ENCODE data around the gene LY6G5C. TPM values are rescaled to one million over a fixed set of nuclear protein-coding genes. Genes with fewer than 3 reads are reported as not detected.

The LY6G5C gene
- total and polyA plus RNA-seq, 2 experiments from 2014 or later, result 1.7 to 5.1 TPM

DNA sequence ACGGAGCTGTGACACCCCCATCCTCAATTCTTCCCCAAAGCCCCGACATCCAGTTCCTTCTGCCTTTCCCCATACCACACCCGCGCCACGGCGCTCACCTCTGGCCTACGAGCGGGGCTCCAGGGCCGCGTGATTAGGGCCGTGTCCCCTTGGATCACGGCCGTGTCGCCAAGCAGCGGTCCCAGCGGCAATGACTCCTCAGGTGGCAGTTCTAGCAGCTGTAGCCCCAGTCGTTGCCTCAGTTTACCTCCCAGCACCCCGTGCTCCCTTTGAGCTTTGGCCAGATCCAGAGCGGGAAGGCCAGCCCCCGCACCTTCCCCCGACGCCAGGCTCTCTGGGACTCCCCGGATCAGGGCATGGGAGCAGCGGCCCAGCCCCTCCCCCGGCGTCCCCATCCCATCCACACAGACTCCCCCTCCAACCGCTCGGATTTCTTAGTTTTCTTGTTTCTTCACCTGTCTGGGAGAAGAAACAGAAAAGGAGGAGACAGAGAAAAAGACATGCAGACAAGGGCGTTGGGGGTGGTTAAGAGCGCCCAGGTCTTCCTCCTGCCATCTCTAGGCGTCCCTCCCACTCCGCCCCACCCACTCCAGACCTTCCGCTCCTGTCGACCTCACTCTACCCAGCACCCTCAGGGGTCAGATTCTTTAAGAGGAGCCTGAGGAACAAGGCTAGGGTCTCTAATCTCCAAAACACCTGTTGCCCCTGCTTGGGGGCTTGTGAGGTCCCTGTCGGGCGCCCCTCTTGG lies 48.1 kb upstream of the LY6G5C start, which contains the start of gene DDAH2:
Gene DDAH2, minus strand, starts transcription at position 533 of the 748 bp plus-strand sequence. Its CDS starts 138 bp downstream, at position 395.
- TF ChIP-seq EZH2phosphoT487 (IDR thresholded peaks at IDR 0.05; ENCODE audit: insufficient read depth, low read depth) (no peak), EZH2 (IDR thresholded peaks at IDR 0.05; ENCODE audit: insufficient read depth, poor library complexity, severe bottlenecking) (no peak)
- DNase-seq, result no peak
- Histone ChIP-seq H3K79me2 (ENCODE audit: insufficient read depth) (peaks cover 21% of the 10 kb centered on the region), H3K4me2 (ENCODE audit: unreplicated experiment) (peak within 1 kb of the TSS; percentile 87), H3K9ac (peak within 1 kb of the TSS; percentile 81), H3K4me1 (ENCODE audit: insufficient read depth) (peaks cover 13% of the 10 kb centered on the region; the same call in 1 of the 2 replicates), H2AFZ (peak within 1 kb of the TSS; percentile 70), H3K27me3 (replicated peaks; ENCODE audit: insufficient read depth) (no peaks in the 10 kb centered on the region), H3F3A (ENCODE audit: insufficient read depth) (peaks cover 32% of the 10 kb centered on the region), H4K20me1 (ENCODE audit: insufficient read depth) (no peaks in the 10 kb centered on the region), H3K9me3 (ENCODE audit: low read depth) (no peaks in the 10 kb centered on the region), H3K4me3 (peak within 1 kb of the TSS; percentile 75), H3K36me3 (ENCODE audit: low read depth) (peaks cover 44% of the 10 kb centered on the region), H3K9me2 (ENCODE audit: insufficient read depth) (no peaks in the 10 kb centered on the region), H3K27ac (peak within 1 kb of the TSS; percentile 78)
- WGBS, 2 experiments (ENCODE audit: low coverage in 1 of 2, low lambda C conversion rate in 2 of 2, missing lambda C conversion rate in 2 of 2), result 4% methylated on average over 34 to 36 of the region's 36 CpGs
- in situ Hi-C loops (cut with MboI), result no loop called here

GRCh38 chr6:31727717-31728671 lies 47.1 kb upstream of the LY6G5C start:
- Histone ChIP-seq H4K20me1 (ENCODE audit: insufficient read depth) (no peaks in the 10 kb centered on the region), H3K9me2 (ENCODE audit: insufficient read depth) (no peaks in the 10 kb centered on the region), H3K9ac (peak overlapping the region; percentile 81), H3K36me3 (ENCODE audit: low read depth) (peaks cover 35% of the 10 kb centered on the region), H3K9me3 (ENCODE audit: low read depth) (no peaks in the 10 kb centered on the region), H3K79me2 (ENCODE audit: insufficient read depth) (peaks cover 12% of the 10 kb centered on the region), H3F3A (ENCODE audit: insufficient read depth) (peaks cover 28% of the 10 kb centered on the region), H3K27me3 (replicated peaks; ENCODE audit: insufficient read depth) (no peaks in the 10 kb centered on the region), H3K27ac (no peak overlapping the region), H3K4me2 (ENCODE audit: unreplicated experiment) (peak overlapping the region; percentile 87), H3K4me3 (peak overlapping the region; percentile 75), H2AFZ (peak overlapping the region; percentile 70), H3K4me1 (ENCODE audit: insufficient read depth) (peaks cover 6% of the 10 kb centered on the region; the same call in 1 of the 2 replicates)
- peak; percentile 57 for DNase-seq
- in situ Hi-C loops (cut with MboI), result no loop called here
- TF ChIP-seq EZH2phosphoT487 (IDR thresholded peaks at IDR 0.05; ENCODE audit: insufficient read depth, low read depth), result no peak
- TF ChIP-seq EZH2 (IDR thresholded peaks at IDR 0.05; ENCODE audit: insufficient read depth, poor library complexity, severe bottlenecking), result no peak
- 47 to 52% methylated on average over 31 to 41 of the region's 41 CpGs for WGBS, 2 experiments (ENCODE audit: low coverage in 1 of 2, low lambda C conversion rate in 2 of 2, missing lambda C conversion rate in 2 of 2)

DNA sequence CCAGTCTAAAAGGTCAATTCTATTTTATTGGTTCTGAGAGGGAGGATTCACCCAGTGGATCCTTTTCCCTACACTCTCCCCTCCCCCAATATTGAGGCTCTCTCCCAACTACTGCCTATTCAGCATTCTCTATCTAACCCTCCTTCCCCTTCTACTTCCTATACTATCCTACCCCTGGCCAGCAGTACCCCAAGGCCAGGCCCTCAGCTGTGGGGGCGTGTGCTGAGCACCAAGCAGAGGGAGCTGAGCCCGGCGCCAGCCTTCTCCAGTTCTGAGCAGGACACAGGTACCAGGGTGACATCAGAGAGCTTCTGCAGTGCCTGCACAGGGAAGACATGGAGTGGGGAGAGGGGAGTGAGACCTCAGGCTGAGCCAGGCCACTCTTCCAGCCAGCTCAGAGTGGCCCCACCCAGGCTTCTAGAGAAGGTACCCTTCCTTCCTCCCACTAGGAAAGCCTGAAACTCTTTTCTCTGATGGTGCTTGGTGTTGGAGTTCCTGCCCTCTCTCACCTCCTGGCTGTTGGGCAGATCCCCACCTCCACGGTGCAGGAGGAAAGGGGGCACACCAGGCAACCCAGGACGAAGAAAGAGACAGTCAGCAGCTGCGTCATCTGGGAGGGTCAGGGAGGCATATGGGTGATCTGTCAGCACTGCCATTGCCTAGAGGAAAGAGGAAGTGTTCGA lies 46.3 kb upstream of the LY6G5C start:
- Histone ChIP-seq H3K36me3 (ENCODE audit: low read depth) (peaks cover 27% of the 10 kb centered on the region), H3K27me3 (replicated peaks; ENCODE audit: insufficient read depth) (no peaks in the 10 kb centered on the region), H3K27ac (no peak overlapping the region), H3K9me3 (ENCODE audit: low read depth) (no peaks in the 10 kb centered on the region), H3K79me2 (ENCODE audit: insufficient read depth) (peaks cover 3% of the 10 kb centered on the region; the same call in 1 of the 2 replicates), H3K4me1 (ENCODE audit: insufficient read depth) (peaks cover 6% of the 10 kb centered on the region; the same call in 1 of the 2 replicates), H3K4me2 (ENCODE audit: unreplicated experiment) (no peak overlapping the region), H4K20me1 (ENCODE audit: insufficient read depth) (no peaks in the 10 kb centered on the region), H3F3A (ENCODE audit: insufficient read depth) (peaks cover 19% of the 10 kb centered on the region), H3K9ac (no peak overlapping the region), H2AFZ (no peak overlapping the region), H3K4me3 (no peak overlapping the region), H3K9me2 (ENCODE audit: insufficient read depth) (no peaks in the 10 kb centered on the region)
- TF ChIP-seq EZH2phosphoT487 (IDR thresholded peaks at IDR 0.05; ENCODE audit: insufficient read depth, low read depth) (no peak), EZH2 (IDR thresholded peaks at IDR 0.05; ENCODE audit: insufficient read depth, poor library complexity, severe bottlenecking) (no peak)
- 75 to 80% methylated on average over 7 of the region's 7 CpGs for WGBS, 2 experiments (ENCODE audit: low coverage in 1 of 2, low lambda C conversion rate in 2 of 2, missing lambda C conversion rate in 2 of 2)
- in situ Hi-C loops (cut with MboI), result no loop called here
- DNase-seq, result no peak
